Measurements from ENCODE around the gene AUH.

The AUH gene

GRCh38 chr9:91246846-91247245, 114.9 kb downstream of the AUH start:
- FAIRE-seq (no peak), DNase-seq (ENCODE audit: insufficient read length, low spot score) (no peak)

GRCh38 chr9:91245431-91246313, 116.0 kb downstream of the AUH start:
- TF ChIP-seq POLR2A (IDR thresholded peaks at IDR 0.05; ENCODE audit: low read depth, low read length), result no peak
- FAIRE-seq (peak; percentile 88), DNase-seq (ENCODE audit: insufficient read length, low spot score) (peak; percentile 46)

More at GRCh38 chr9:91246846-91247245, 114.9 kb downstream of the AUH start:
- no peak for TF ChIP-seq POLR2A (IDR thresholded peaks at IDR 0.05; ENCODE audit: low read depth, low read length)

GRCh38 chr9:91243029-91243428, 118.7 kb downstream of the AUH start:
- TF ChIP-seq POLR2A (IDR thresholded peaks at IDR 0.05; ENCODE audit: low read depth, low read length), result no peak
- no peak for FAIRE-seq
- no peak for DNase-seq (ENCODE audit: insufficient read length, low spot score)

- FAIRE-seq (no peak), DNase-seq (ENCODE audit: insufficient read length, low spot score) (no peak)
- no peak for TF ChIP-seq POLR2A (IDR thresholded peaks at IDR 0.05; ENCODE audit: low read depth, low read length)
Measured at GRCh38 chr9:91241909-91242308, 119.8 kb downstream of the AUH start.

GRCh38 chr9:91240596-91241165, 121.0 kb downstream of the AUH start:
- TF ChIP-seq POLR2A (IDR thresholded peaks at IDR 0.05; ENCODE audit: low read depth, low read length), result no peak
- DNase-seq (ENCODE audit: insufficient read length, low spot score) (no peak), FAIRE-seq (no peak)

GRCh38 chr9:91239367-91240111, 122.2 kb downstream of the AUH start:
- DNase-seq (ENCODE audit: insufficient read length, low spot score), result no peak

GRCh38 chr9:91234523-91234922, 127.2 kb downstream of the AUH start:
- TF ChIP-seq POLR2A (IDR thresholded peaks at IDR 0.05; ENCODE audit: low read depth, low read length), result no peak
- DNase-seq (ENCODE audit: insufficient read length, low spot score), result no peak
- FAIRE-seq, result no peak

More at GRCh38 chr9:91239367-91240111, 122.2 kb downstream of the AUH start:
- no peak for FAIRE-seq
- no peak for TF ChIP-seq POLR2A (IDR thresholded peaks at IDR 0.05; ENCODE audit: low read depth, low read length)

- FAIRE-seq, result no peak
- no peak for DNase-seq (ENCODE audit: insufficient read length, low spot score)
- TF ChIP-seq POLR2A (IDR thresholded peaks at IDR 0.05; ENCODE audit: low read depth, low read length), result no peak
Measured at GRCh38 chr9:91231619-91232018, 130.1 kb downstream of the AUH start.

- no peak for DNase-seq (ENCODE audit: insufficient read length, low spot score)
- TF ChIP-seq POLR2A (IDR thresholded peaks at IDR 0.05; ENCODE audit: low read depth, low read length), result no peak
- no peak for FAIRE-seq
Measured at GRCh38 chr9:91223000-91223399, 138.7 kb downstream of the AUH start.

- no peak for TF ChIP-seq POLR2A (IDR thresholded peaks at IDR 0.05; ENCODE audit: low read depth, low read length)
- FAIRE-seq, result no peak
- DNase-seq (ENCODE audit: insufficient read length, low spot score), result no peak
Measured at GRCh38 chr9:91222457-91222856, 139.3 kb downstream of the AUH start.

GRCh38 chr9:91221332-91221731, 140.4 kb downstream of the AUH start:
- FAIRE-seq, result no peak
- no peak for TF ChIP-seq POLR2A (IDR thresholded peaks at IDR 0.05; ENCODE audit: low read depth, low read length)

GRCh38 chr9:91220491-91221135, 141.1 kb downstream of the AUH start:
- DNase-seq (ENCODE audit: insufficient read length, low spot score) (no peak), FAIRE-seq (no peak)
- TF ChIP-seq POLR2A (IDR thresholded peaks at IDR 0.05; ENCODE audit: low read depth, low read length), result no peak

More at GRCh38 chr9:91221332-91221731, 140.4 kb downstream of the AUH start:
- DNase-seq (ENCODE audit: insufficient read length, low spot score), result no peak

GRCh38 chr9:91220021-91220420, 141.7 kb downstream of the AUH start:
- no peak for DNase-seq (ENCODE audit: insufficient read length, low spot score)
- FAIRE-seq, result no peak
- TF ChIP-seq POLR2A (IDR thresholded peaks at IDR 0.05; ENCODE audit: low read depth, low read length), result no peak

- DNase-seq (ENCODE audit: insufficient read length, low spot score) (no peak), FAIRE-seq (no peak)
- TF ChIP-seq POLR2A (IDR thresholded peaks at IDR 0.05; ENCODE audit: low read depth, low read length), result no peak
Measured at GRCh38 chr9:91219557-91219956, 142.2 kb downstream of the AUH start.

All from H54 (cell line).